ENCODE data around the gene KAT6B.

DNA sequence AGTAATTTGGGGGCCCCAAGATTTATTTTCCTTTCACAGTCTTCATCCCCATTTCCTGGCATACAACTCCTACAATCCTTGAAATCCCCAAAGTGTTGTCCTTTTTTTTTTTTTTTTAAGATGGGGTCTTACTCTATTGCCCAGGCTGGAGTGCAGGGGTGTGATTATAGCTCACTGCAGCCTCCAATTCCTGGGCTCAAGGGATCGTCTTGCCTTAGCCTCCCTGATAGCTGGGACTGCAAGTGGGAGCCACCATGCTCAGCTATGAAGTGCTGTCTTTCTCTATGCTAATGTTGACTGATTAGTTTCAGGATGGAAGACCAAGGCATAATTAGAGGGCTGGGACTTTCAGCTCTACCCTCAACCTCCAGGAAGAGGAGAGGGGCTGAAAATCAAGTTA, 41.9 kb upstream of the KAT6B start:
- TF ChIP-seq, protein P1, sequence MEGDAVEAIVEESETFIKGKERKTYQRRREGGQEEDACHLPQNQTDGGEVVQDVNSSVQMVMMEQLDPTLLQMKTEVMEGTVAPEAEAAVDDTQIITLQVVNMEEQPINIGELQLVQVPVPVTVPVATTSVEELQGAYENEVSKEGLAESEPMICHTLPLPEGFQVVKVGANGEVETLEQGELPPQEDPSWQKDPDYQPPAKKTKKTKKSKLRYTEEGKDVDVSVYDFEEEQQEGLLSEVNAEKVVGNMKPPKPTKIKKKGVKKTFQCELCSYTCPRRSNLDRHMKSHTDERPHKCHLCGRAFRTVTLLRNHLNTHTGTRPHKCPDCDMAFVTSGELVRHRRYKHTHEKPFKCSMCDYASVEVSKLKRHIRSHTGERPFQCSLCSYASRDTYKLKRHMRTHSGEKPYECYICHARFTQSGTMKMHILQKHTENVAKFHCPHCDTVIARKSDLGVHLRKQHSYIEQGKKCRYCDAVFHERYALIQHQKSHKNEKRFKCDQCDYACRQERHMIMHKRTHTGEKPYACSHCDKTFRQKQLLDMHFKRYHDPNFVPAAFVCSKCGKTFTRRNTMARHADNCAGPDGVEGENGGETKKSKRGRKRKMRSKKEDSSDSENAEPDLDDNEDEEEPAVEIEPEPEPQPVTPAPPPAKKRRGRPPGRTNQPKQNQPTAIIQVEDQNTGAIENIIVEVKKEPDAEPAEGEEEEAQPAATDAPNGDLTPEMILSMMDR (IDR thresholded peaks at IDR 0.05), result no peak
- TF ChIP-seq POLR2A (IDR thresholded peaks at IDR 0.05; ENCODE audit: low read depth), result no peak
- TF ChIP-seq POLR2AphosphoS5 (IDR thresholded peaks at IDR 0.05), result no peak
- TF ChIP-seq EP300 (IDR thresholded peaks at IDR 0.05), result no peak
